SKM-1 treated with dmso at 0.1 percent for 144 hours (cell line): Measurements from ENCODE around the gene THOC7.
A peak's percentile ranks its signal among the peaks of the same experiment; 100 is the strongest.

Experiments used
- DNase-seq: peaks from one replicate; lab custom pipeline; 2025; ENCODE audit not compliant: unreplicated experiment; lab: John Stamatoyannopoulos, UW

The THOC7 gene

DNA sequence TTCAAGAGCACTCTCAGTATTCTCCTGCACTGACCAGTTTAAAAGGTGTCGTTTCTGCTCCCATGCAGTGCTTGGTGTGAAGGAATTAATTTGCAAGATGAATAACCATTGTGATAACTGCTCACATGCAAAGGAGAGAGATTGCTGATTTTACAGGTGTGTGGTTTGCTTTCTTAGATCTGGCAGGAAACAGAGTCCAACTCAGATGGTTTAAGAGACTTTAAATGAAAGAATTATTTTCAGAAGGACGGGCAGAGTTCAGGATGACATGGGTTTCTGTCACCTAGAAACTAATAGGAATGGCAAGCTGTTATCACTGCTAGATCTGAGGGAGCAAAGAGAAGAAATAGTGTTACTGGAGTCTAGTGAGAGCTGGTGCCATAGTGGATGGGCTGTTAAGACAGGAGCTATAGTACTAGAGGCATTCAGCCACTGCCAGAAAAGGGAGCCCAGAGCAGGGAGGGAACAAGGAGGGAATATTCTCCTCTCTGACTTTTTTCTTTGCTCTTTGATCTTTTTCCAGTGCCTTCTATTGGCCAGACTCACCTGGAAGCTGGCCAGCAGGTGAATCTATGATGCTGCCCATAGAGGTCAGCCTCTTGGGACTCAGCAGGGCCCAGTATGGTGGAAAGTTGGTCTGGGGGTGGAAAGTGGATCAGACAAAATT lies 14.9 kb upstream of the THOC7 start:
- no peak for DNase-seq

DNA sequence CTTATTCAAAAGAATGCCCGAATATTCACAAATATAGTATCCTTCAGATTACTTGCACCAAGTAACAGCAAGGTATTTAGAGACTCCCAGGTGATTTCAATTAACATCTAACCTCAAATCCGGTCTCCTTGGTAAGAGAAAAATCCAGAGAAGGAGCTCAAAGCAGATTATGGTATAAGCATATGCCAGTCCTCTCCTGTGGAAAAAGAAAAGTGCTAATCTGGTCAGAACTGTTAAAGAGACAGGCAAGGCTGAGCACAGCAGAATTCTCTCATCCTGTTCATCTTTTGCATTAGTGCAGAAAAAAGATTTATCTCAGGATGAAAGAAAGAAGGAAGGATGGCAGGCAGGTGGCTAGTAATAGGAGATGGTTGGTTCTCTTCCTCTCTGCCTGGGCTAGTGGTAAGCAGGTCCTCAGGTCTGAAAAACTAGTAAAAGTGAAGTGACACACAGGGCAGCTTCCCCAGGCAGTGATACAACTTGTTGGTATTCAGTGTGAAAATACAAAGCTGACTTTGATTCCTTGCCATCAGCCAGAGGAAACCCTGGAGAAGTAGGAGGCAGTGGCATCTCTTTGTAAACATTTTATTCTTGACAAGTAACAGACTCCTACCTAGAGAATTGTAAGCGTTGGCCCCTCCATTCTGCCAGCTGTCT lies 14.3 kb upstream of the THOC7 start:
- DNase-seq, result no peak

DNA sequence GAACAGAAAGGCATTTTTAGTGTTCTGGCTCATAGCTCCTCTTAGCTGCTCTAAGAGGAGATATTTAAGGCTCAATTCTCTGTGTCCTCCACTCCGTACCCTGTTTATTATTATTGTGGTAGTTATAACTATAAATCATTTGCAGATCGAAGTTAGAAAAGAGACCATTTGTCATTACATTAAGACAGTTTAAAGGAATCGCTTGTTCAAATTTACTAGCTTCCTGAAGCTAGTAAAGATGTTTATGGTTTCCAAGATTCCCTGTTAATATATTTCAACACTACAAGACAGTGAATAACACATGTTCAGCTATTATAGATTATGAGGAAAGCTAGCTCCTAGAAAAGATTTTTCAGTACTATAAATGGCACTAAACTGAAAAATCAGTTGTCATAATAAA lies 12.7 kb upstream of the THOC7 start:
- DNase-seq, result no peak

DNA sequence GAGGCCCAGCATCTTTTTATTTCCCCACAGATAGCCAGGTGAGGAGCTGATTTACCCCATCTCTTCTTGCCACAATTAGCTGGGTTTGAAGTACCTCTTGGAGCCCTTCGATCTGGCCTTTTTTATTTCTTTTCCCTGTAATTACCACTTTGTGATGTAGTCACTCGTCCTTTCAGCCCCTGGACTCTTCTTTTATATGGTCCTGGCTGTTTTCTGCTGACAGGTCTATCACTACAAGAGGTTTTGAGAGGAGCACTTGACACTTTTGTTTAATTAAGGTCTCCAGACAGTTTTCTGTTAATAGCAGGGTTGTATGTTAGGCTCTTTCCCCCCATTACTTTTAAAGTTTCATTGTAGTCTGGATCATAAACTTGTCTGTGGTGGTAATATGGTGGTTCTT lies 11.9 kb upstream of the THOC7 start:
- DNase-seq, result no peak

- peak; percentile 61 for DNase-seq
These were observed 11.2 kb upstream of the THOC7 start for GRCh38 chr3:63874769-63875168.

GRCh38 chr3:63872135-63872924 lies 8.7 kb upstream of the THOC7 start:
- no peak for DNase-seq

GRCh38 chr3:63870615-63871005 lies 7.0 kb upstream of the THOC7 start:
- no peak for DNase-seq

DNA sequence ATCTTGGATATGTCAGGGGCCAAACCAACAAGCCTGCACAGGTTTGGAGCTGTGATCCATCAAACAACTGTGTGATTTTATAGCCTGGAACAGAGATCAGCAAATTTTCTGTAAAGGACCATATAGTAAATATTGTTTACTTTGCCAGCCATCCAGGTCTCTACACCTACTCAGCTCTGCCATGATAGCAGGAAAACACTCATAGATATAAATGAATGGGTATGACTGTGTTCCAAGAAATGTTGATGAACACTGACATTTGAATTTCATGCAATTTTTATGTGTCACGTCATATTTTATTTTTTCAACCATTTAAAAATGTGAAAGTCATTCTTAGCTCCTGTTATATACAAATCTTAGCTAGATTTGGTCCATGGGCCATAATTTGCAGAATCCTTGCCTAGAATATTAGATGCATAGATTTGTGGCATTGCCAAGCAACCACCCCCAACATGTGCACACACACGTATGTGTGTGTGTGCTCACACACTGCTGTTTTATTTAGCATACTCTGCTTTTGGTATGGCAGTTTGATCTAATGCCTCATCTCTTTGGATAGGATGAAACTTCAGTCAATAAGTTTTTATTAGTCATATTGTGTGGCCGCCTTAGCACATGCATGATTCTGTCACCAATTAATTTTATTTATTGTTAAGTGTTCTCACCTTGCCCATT lies 6.5 kb upstream of the THOC7 start:
- no peak for DNase-seq

GRCh38 chr3:63867225-63867624 lies 3.6 kb upstream of the THOC7 start:
- no peak for DNase-seq

DNA sequence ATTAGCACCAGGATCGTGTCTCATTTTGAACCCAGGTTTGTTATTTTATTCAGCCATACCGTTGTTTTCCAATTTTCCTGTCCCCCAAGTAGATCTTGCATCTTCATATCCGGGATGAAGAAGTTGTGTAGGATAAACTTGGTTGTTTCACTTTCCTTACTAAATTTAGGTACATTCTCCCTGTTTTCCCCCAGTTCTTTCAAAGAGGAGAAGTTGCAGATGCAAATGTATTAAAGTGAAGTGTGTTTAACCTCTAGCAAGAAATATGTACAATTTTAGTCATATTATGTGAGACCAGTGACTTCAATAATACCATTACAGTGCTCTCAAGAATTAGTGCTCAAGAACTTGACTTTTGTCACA lies 1.3 kb upstream of the THOC7 start:
- no peak for DNase-seq

DNA sequence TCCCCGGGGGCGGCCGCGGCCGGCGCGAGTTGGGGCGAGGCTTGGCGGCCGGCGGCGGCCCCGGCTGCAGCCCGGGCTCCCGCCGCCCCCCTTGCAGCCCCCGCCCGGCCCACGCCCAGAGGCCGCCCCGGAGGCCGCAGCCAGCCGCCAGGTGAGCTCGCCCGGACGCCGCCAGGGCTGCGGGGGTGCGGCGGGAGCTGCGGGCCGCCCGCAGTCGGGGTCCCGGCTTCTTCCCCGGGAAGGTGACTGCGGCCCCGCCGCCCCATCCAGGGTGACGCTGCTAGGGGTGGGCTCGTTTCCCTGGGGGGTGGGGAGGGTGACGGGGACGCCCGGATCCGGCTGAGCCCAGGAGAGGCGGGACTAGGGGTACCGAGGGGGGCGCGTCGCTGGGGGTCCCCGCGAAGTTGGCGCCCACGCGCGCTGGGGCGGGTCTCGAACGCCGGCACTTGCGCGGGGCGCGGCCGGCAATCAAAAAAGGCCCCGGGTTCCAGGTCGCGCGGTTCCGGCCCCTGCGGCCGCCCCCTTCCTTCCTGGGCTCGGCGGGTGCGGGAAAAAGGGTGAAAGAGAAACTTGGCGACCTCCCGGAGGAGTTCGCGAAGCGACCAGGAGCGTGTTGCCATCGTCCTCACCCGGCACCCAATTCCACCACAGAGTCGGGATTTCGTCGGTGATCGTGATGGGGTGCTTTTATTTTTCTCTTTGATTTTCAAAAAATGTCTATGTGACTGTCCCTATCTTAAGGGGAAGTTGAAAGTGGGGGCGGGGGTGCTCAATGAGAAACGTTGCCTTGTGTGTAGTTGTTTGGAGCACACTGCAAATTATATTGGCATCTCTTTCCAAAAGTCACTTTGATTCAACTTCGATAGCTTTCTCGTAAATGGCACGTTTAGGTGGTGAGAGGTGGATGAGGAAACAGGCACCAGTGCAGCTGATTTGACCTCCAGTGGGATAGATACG lies 681 bp upstream of the THOC7 start:
- no peak for DNase-seq

DNA sequence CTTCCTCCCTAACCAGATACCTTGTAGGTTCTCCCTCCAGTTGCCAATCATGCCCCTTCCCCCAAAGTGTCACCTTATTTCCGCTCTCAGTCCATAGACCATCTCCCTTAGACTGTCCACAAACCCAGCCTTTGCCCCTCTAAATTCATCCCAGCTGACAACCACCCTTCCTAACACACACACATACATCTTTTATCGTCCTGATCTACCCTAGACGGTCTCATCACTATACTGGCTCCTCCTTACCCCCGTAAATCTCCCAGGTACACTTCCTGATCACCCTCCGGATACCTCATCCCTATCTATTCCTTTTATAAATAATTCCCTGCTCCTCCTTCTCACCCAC lies 828 bp downstream of the THOC7 start:
- no peak for DNase-seq

- no peak for DNase-seq
These were observed 2.3 kb downstream of the THOC7 start for GRCh38 chr3:63861306-63861705.

- no peak for DNase-seq
These were observed 2.8 kb downstream of the THOC7 start for GRCh38 chr3:63860776-63861175.

DNA sequence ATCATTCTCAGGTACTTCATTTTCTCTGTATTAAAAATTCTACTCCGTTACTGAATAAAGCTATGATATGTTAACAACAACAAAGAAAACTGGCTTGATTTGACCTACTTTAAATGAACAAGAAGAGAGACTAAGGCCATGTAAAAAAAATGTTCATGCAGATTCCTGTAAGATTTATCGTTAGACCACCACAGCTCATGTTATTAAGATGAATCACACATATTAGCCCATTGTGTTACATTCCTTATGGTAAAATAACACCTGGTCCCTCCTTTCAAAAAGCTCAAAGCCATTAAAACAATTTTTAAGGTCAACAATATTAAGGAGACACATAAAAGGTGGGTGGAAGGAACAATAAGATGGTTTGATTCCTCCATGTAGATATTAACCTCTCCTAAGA lies 6.3 kb downstream of the THOC7 start:
- DNase-seq, result no peak

- no peak for DNase-seq
These were observed 8.2 kb downstream of the THOC7 start for GRCh38 chr3:63855333-63855940.

- no peak for DNase-seq
These were observed 10.5 kb downstream of the THOC7 start for GRCh38 chr3:63853106-63853505.

DNA sequence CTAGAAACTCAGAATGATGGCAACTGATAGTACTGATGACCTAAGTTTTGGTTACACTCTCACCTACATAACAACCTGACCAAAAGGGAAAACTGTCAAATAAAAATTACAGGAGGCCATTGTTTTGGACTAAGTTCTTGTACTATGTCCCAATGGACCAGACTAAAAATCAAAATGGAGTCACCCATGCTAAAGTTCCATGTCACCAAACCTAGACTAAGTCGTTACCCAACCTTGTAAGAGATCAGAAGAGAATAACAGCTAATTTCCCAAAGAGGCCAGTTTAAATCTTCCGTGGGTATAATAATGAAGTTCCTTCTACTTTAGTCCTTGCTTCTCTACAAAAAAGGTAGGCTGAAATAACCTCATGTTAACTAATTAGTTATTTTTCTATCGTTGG lies 12.3 kb downstream of the THOC7 start:
- DNase-seq, result no peak

GRCh38 chr3:63849175-63849574 lies 14.4 kb downstream of the THOC7 start:
- no peak for DNase-seq

GRCh38 chr3:63847718-63848450 lies 15.7 kb downstream of the THOC7 start:
- no peak for DNase-seq
